ENCODE data around the gene ADORA3. TPM values are rescaled to one million over a fixed set of nuclear protein-coding genes. Genes with fewer than 3 reads are reported as not detected.

Gene ADORA3
- total RNA-seq, 1 donor from 2014 or later, result not detected

- Mint-ChIP-seq H3K4me3 (ENCODE audit: unreplicated experiment) (no peak overlapping the region), H3K4me1 (ENCODE audit: unreplicated experiment) (no peaks in the 10 kb centered on the region), H3K9me3 (ENCODE audit: unreplicated experiment) (peaks cover 5% of the 10 kb centered on the region), H3K36me3 (ENCODE audit: unreplicated experiment) (no peaks in the 10 kb centered on the region), H3K27me3 (ENCODE audit: unreplicated experiment) (peaks cover 65% of the 10 kb centered on the region), H3K27ac (ENCODE audit: unreplicated experiment) (no peak overlapping the region)
- TF ChIP-seq, protein P1, sequence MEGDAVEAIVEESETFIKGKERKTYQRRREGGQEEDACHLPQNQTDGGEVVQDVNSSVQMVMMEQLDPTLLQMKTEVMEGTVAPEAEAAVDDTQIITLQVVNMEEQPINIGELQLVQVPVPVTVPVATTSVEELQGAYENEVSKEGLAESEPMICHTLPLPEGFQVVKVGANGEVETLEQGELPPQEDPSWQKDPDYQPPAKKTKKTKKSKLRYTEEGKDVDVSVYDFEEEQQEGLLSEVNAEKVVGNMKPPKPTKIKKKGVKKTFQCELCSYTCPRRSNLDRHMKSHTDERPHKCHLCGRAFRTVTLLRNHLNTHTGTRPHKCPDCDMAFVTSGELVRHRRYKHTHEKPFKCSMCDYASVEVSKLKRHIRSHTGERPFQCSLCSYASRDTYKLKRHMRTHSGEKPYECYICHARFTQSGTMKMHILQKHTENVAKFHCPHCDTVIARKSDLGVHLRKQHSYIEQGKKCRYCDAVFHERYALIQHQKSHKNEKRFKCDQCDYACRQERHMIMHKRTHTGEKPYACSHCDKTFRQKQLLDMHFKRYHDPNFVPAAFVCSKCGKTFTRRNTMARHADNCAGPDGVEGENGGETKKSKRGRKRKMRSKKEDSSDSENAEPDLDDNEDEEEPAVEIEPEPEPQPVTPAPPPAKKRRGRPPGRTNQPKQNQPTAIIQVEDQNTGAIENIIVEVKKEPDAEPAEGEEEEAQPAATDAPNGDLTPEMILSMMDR (IDR thresholded peaks at IDR 0.05), result no peak
- peak; percentile 3 for DNase-seq (ENCODE audit: extremely low spot score, unreplicated experiment)
Measured at GRCh38 chr1:111497592-111497991, 5.8 kb downstream of the ADORA3 start.

GRCh38 chr1:111496398-111496797, 7.0 kb downstream of the ADORA3 start:
- no peak overlapping the region for H3K4me3 Mint-ChIP-seq (ENCODE audit: unreplicated experiment)
- TF ChIP-seq, protein P1 (IDR thresholded peaks at IDR 0.05), result no peak
- no peak for DNase-seq (ENCODE audit: extremely low spot score, unreplicated experiment)
- H3K4me1 Mint-ChIP-seq (ENCODE audit: unreplicated experiment), result no peaks in the 10 kb centered on the region
- no peak overlapping the region for H3K27ac Mint-ChIP-seq (ENCODE audit: unreplicated experiment)
- no peaks in the 10 kb centered on the region for H3K36me3 Mint-ChIP-seq (ENCODE audit: unreplicated experiment)
- peaks cover 68% of the 10 kb centered on the region for H3K27me3 Mint-ChIP-seq (ENCODE audit: unreplicated experiment)
- peaks cover 5% of the 10 kb centered on the region for H3K9me3 Mint-ChIP-seq (ENCODE audit: unreplicated experiment)

- no peaks in the 10 kb centered on the region for H3K9me3 Mint-ChIP-seq (ENCODE audit: unreplicated experiment)
- no peaks in the 10 kb centered on the region for H3K36me3 Mint-ChIP-seq (ENCODE audit: unreplicated experiment)
- no peak overlapping the region for H3K4me3 Mint-ChIP-seq (ENCODE audit: unreplicated experiment)
- H3K27ac Mint-ChIP-seq (ENCODE audit: unreplicated experiment), result no peak overlapping the region
- TF ChIP-seq, protein P1 (IDR thresholded peaks at IDR 0.05), result no peak
- H3K4me1 Mint-ChIP-seq (ENCODE audit: unreplicated experiment), result no peaks in the 10 kb centered on the region
- no peak for DNase-seq (ENCODE audit: extremely low spot score, unreplicated experiment)
- peaks cover 41% of the 10 kb centered on the region for H3K27me3 Mint-ChIP-seq (ENCODE audit: unreplicated experiment)
Measured at GRCh38 chr1:111491070-111491469, 12.4 kb downstream of the ADORA3 start.

GRCh38 chr1:111490220-111490619, 13.2 kb downstream of the ADORA3 start:
- Mint-ChIP-seq H3K4me3 (ENCODE audit: unreplicated experiment) (no peak overlapping the region), H3K4me1 (ENCODE audit: unreplicated experiment) (no peaks in the 10 kb centered on the region)
- no peak for DNase-seq (ENCODE audit: extremely low spot score, unreplicated experiment)

GRCh38 chr1:111489604-111490003, 13.8 kb downstream of the ADORA3 start:
- no peaks in the 10 kb centered on the region for H3K36me3 Mint-ChIP-seq (ENCODE audit: unreplicated experiment)
- H3K27me3 Mint-ChIP-seq (ENCODE audit: unreplicated experiment), result peaks cover 31% of the 10 kb centered on the region
- peaks cover 4% of the 10 kb centered on the region for H3K4me1 Mint-ChIP-seq (ENCODE audit: unreplicated experiment)
- H3K4me3 Mint-ChIP-seq (ENCODE audit: unreplicated experiment), result no peak overlapping the region
- H3K9me3 Mint-ChIP-seq (ENCODE audit: unreplicated experiment), result no peaks in the 10 kb centered on the region
- TF ChIP-seq, protein P1 (IDR thresholded peaks at IDR 0.05), result no peak
- no peak overlapping the region for H3K27ac Mint-ChIP-seq (ENCODE audit: unreplicated experiment)
- no peak for DNase-seq (ENCODE audit: extremely low spot score, unreplicated experiment)

More at GRCh38 chr1:111490220-111490619, 13.2 kb downstream of the ADORA3 start:
- H3K9me3 Mint-ChIP-seq (ENCODE audit: unreplicated experiment), result no peaks in the 10 kb centered on the region
- TF ChIP-seq, protein P1 (IDR thresholded peaks at IDR 0.05), result no peak
- H3K36me3 Mint-ChIP-seq (ENCODE audit: unreplicated experiment), result no peaks in the 10 kb centered on the region
- H3K27ac Mint-ChIP-seq (ENCODE audit: unreplicated experiment), result no peak overlapping the region
- peaks cover 37% of the 10 kb centered on the region for H3K27me3 Mint-ChIP-seq (ENCODE audit: unreplicated experiment)

Data from osteocyte (in vitro differentiated cells).